HepG2 (cell line): ENCODE data around the gene TCF20. TPM values are rescaled to one million over a fixed set of nuclear protein-coding genes. Genes with fewer than 3 reads are reported as not detected.

Experiments used
- FOSL1 ChIP-seq: sonication (generic); formaldehyde crosslinking; IDR thresholded peaks from 2 replicates; pipeline ENCODE4 v1.9.0; 2021; ENCODE audit warnings: missing genetic modification reagents, borderline replicate concordance
- FOXO1 ChIP-seq: sonication (generic); formaldehyde crosslinking; IDR thresholded peaks from 2 replicates; pipeline ENCODE4 v1.4.0; 2020; ENCODE audit warnings: missing genetic modification reagents
- JUN ChIP-seq: sonication (generic); formaldehyde crosslinking; IDR thresholded peaks from 2 replicates; pipeline ENCODE4 v1.4.0; 2020; ENCODE audit warnings: mild to moderate bottlenecking, missing genetic modification reagents
- MAZ ChIP-seq, 2 experiments: sonication (generic) in 1 of 2; formaldehyde crosslinking in 1 of 2; IDR thresholded peaks; 2 replicates each; pipeline versions ENCODE4 v1.5.0 to v1.6.1; 2012 to 2020; ENCODE audit warnings: low read depth in 2 of 2, mild to moderate bottlenecking in 2 of 2, borderline replicate concordance in 1 of 2, improper control_type of control experiment in 1 of 2, low read length in 1 of 2, missing genetic modification reagents in 1 of 2, moderate library complexity in 1 of 2
- MBNL3 ChIP-seq: fragments of 250-450 bp; sonication (Bioruptor Pico); conservative IDR thresholded peaks from 2 replicates; pipeline ENCODE4 v1.8.0; 2022; ENCODE audit warnings: mild to moderate bottlenecking, inconsistent platforms
- MYC ChIP-seq: sonication (generic); formaldehyde crosslinking; IDR thresholded peaks from 2 replicates; pipeline ENCODE4 v1.9.0; 2021; ENCODE audit warnings: missing genetic modification reagents, borderline replicate concordance
- NFATC3 ChIP-seq: sonication (generic); formaldehyde crosslinking; IDR thresholded peaks from 2 replicates; pipeline ENCODE4 v1.5.1; 2020; ENCODE audit warnings: mild to moderate bottlenecking, missing genetic modification reagents
- PITX1 ChIP-seq: sonication (generic); formaldehyde crosslinking; IDR thresholded peaks from 2 replicates; pipeline ENCODE4 v1.5.1; 2020; ENCODE audit warnings: mild to moderate bottlenecking, missing genetic modification reagents
- PRMT3 ChIP-seq: sonication (generic); formaldehyde crosslinking; IDR thresholded peaks from 2 replicates; pipeline ENCODE4 v1.8.1; 2022; ENCODE audit warnings: low read depth, mild to moderate bottlenecking, moderate library complexity, missing genetic modification reagents, borderline replicate concordance
- RXRA ChIP-seq: sonication (generic); formaldehyde crosslinking; IDR thresholded peaks from 2 replicates; pipeline ENCODE4 v1.5.1; 2020; ENCODE audit warnings: missing genetic modification reagents
- SOX6 ChIP-seq, 2 experiments: fragments of 450-650 bp in 1 of 2; sonication (generic) in 1 of 2; formaldehyde crosslinking in 1 of 2; IDR thresholded peaks; 2 replicates each; pipeline versions ENCODE4 v1.4.0 to v1.6.1; 2017 to 2020; ENCODE audit warnings: antibody characterized with exemption in 1 of 2, mild to moderate bottlenecking in 1 of 2, missing genetic modification reagents in 1 of 2
- TCF7 ChIP-seq: sonication (generic); IDR thresholded peaks from 2 replicates; pipeline ENCODE4 v1.6.1; 2016; ENCODE audit warnings: antibody characterized with exemption, low read depth
- ZBTB21 ChIP-seq: sonication (generic); formaldehyde crosslinking; IDR thresholded peaks from 2 replicates; pipeline ENCODE4 v1.4.0; 2020; ENCODE audit warnings: missing genetic modification reagents
- ZNF776 ChIP-seq: sonication (generic); formaldehyde crosslinking; IDR thresholded peaks from 2 replicates; pipeline ENCODE4 v1.4.0; 2020; ENCODE audit warnings: mild to moderate bottlenecking, missing genetic modification reagents
- ZNF792 ChIP-seq: IDR thresholded peaks from 2 replicates; pipeline ENCODE4 v1.6.1; 2016
- polyA plus RNA-seq, 8 experiments: library from polyadenylated mRNA; depleted of rRNA in 3 of 8; stranded (reverse) in 7 of 8; unstranded in 1 of 8; fragments of >200 nt; fragmentation: Illumina TruSeq in 4 of 8; extraction: Trizol in 4 of 8; gene quantifications; 2 replicates each; pipeline versions ENCODE4 v1.2.1 to v1.2.3, GENCODE V29; 2011 to 2016; ENCODE audit warnings: low read depth in 4 of 8, missing spikeins in 1 of 8, mixed read lengths in 1 of 8; ENCODE audit not compliant: insufficient read depth in 1 of 8
- total RNA-seq, 5 experiments: library from RNA; depleted of rRNA; stranded (reverse); fragments of >200 nt; fragmentation: Illumina TruSeq; extraction: Trizol; gene quantifications; 2 replicates each; pipeline ENCODE4 v1.2.3, GENCODE V29; 2016; ENCODE audit warnings: low read depth in 1 of 5
- TF ChIP-seq, protein P1 (sequence below): sonication (generic); formaldehyde crosslinking; IDR thresholded peaks from 2 replicates; pipeline ENCODE4 v1.4.0; 2020; ENCODE audit warnings: missing genetic modification reagents
- TF ChIP-seq, protein P2 (sequence below): sonication (generic); formaldehyde crosslinking; IDR thresholded peaks from 2 replicates; pipeline ENCODE4 v1.5.1; 2020; ENCODE audit warnings: missing genetic modification reagents, mild to moderate bottlenecking, borderline replicate concordance
- TF ChIP-seq, protein P3 (sequence below): IDR thresholded peaks from 2 replicates; pipeline ENCODE4 v1.4.0; 2020; ENCODE audit warnings: mild to moderate bottlenecking, missing genetic modification reagents
- TF ChIP-seq, protein P4 (sequence below): IDR thresholded peaks from 2 replicates; pipeline ENCODE4 v1.6.1; 2016; ENCODE audit warnings: low read depth, borderline replicate concordance

Gene TCF20
- total and polyA plus RNA-seq, 2 of the 13 experiments (the other 11 are each of a cell fraction or from before 2014, with no cell fraction given) = 12.8 to 23.7 TPM

DNA sequence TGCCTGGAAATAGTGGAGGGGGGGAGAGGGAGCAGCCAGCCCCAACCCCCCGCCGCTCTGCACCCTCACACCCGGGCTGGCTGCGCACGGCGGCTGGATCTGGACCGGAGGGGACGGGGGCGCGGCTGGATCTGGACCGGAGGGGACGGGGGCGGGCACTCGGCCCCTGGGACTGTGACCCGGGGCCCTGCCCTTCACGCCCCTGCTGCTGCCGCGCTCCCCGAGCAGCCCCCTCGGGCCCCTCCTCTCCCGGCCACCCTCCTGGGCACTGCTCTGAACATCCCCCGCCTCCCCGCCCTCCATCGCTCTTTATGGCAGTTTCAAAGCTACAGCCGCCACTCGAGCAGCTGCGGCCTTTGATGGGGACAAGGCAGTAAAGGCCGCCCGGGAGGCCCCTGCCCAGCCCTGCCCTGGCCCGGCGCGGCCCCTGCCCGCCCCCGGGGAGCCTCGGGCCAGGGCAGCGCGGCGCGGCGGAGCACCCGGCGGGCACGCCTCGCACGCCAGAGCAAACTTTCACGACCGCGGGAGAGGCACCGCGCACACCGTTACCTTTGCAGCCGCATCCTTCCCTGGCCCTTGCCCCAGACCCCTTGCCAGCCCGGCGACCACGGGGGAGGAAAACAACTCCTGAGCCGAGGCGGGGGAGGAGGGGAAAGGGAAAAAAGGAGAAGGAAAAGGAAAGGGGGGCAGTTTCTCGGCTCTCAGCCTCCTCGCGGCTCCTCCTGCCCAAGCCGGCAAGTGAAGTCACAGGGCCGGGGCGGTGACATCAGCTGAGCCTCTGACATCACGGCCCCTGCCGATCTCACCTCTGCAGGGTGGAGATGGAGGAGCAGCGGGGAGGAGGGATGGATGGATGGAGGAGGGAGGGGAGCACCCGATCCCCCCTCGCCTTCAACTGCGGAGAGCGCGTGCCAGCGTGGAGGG is 13.1 kb upstream of the TCF20 start (continued):
- TF ChIP-seq, protein P1, sequence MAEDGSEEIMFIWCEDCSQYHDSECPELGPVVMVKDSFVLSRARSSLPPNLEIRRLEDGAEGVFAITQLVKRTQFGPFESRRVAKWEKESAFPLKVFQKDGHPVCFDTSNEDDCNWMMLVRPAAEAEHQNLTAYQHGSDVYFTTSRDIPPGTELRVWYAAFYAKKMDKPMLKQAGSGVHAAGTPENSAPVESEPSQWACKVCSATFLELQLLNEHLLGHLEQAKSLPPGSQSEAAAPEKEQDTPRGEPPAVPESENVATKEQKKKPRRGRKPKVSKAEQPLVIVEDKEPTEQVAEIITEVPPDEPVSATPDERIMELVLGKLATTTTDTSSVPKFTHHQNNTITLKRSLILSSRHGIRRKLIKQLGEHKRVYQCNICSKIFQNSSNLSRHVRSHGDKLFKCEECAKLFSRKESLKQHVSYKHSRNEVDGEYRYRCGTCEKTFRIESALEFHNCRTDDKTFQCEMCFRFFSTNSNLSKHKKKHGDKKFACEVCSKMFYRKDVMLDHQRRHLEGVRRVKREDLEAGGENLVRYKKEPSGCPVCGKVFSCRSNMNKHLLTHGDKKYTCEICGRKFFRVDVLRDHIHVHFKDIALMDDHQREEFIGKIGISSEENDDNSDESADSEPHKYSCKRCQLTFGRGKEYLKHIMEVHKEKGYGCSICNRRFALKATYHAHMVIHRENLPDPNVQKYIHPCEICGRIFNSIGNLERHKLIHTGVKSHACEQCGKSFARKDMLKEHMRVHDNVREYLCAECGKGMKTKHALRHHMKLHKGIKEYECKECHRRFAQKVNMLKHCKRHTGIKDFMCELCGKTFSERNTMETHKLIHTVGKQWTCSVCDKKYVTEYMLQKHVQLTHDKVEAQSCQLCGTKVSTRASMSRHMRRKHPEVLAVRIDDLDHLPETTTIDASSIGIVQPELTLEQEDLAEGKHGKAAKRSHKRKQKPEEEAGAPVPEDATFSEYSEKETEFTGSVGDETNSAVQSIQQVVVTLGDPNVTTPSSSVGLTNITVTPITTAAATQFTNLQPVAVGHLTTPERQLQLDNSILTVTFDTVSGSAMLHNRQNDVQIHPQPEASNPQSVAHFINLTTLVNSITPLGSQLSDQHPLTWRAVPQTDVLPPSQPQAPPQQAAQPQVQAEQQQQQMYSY = peak; percentile 91
- TF ChIP-seq NFATC3 (CRISPR knock-in tag) (no peak), SOX6 (IDR thresholded peaks at IDR 0.05) (no peak), SOX6 (CRISPR knock-in tag; IDR thresholded peaks at IDR 0.05) (0 out of 2 replicates have a peak, but pooled peaks have one; percentile 18), PRMT3 (CRISPR knock-in tag) (no peak), FOXO1 (no peak), RXRA (CRISPR knock-in tag) (no peak), FOSL1 (no peak), JUN (no peak), ZNF792 (CRISPR knock-in tag) (no peak), MAZ (IDR thresholded peaks at IDR 0.05; ENCODE audit: borderline replicate concordance, low read depth, low read length) (no peak), MAZ (CRISPR knock-in tag; IDR thresholded peaks at IDR 0.05; ENCODE audit: low read depth) (0 out of 2 replicates have a peak, but pooled peaks have one; percentile 1), ZBTB21 (CRISPR knock-in tag) (peak; percentile 72; the same call in 1 of the 2 replicates), MYC (CRISPR knock-in tag) (no peak), MBNL3 (CRISPR knock-in tag) (no peak), ZNF776 (CRISPR knock-in tag) (no peak), PITX1 (CRISPR knock-in tag) (no peak), TCF7 (peak; percentile 79; the same call in 1 of the 2 replicates)
- TF ChIP-seq, protein P2, sequence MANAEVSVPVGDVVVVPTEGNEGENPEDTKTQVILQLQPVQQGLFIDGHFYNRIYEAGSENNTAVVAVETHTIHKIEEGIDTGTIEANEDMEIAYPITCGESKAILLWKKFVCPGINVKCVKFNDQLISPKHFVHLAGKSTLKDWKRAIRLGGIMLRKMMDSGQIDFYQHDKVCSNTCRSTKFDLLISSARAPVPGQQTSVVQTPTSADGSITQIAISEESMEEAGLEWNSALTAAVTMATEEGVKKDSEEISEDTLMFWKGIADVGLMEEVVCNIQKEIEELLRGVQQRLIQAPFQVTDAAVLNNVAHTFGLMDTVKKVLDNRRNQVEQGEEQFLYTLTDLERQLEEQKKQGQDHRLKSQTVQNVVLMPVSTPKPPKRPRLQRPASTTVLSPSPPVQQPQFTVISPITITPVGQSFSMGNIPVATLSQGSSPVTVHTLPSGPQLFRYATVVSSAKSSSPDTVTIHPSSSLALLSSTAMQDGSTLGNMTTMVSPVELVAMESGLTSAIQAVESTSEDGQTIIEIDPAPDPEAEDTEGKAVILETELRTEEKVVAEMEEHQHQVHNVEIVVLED (CRISPR knock-in tag) = no peak
- TF ChIP-seq, protein P3, sequence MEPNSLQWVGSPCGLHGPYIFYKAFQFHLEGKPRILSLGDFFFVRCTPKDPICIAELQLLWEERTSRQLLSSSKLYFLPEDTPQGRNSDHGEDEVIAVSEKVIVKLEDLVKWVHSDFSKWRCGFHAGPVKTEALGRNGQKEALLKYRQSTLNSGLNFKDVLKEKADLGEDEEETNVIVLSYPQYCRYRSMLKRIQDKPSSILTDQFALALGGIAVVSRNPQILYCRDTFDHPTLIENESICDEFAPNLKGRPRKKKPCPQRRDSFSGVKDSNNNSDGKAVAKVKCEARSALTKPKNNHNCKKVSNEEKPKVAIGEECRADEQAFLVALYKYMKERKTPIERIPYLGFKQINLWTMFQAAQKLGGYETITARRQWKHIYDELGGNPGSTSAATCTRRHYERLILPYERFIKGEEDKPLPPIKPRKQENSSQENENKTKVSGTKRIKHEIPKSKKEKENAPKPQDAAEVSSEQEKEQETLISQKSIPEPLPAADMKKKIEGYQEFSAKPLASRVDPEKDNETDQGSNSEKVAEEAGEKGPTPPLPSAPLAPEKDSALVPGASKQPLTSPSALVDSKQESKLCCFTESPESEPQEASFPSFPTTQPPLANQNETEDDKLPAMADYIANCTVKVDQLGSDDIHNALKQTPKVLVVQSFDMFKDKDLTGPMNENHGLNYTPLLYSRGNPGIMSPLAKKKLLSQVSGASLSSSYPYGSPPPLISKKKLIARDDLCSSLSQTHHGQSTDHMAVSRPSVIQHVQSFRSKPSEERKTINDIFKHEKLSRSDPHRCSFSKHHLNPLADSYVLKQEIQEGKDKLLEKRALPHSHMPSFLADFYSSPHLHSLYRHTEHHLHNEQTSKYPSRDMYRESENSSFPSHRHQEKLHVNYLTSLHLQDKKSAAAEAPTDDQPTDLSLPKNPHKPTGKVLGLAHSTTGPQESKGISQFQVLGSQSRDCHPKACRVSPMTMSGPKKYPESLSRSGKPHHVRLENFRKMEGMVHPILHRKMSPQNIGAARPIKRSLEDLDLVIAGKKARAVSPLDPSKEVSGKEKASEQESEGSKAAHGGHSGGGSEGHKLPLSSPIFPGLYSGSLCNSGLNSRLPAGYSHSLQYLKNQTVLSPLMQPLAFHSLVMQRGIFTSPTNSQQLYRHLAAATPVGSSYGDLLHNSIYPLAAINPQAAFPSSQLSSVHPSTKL (CRISPR knock-in tag) = 0 out of 2 replicates have a peak, but pooled peaks have one; percentile 8
- TF ChIP-seq, protein P4, sequence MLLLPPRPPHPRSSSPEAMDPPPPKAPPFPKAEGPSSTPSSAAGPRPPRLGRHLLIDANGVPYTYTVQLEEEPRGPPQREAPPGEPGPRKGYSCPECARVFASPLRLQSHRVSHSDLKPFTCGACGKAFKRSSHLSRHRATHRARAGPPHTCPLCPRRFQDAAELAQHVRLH (CRISPR knock-in tag) = no peak
